HFF-Myc (cell line): ENCODE data around the gene NALCN.

Experiments
- DNase-seq: peaks from one replicate; pipeline ENCODE4 v3.0.0-alpha.2; 2011; ENCODE audit warnings: low read depth; ENCODE audit errors: extremely low read depth
- H3K4me3 ChIP-seq: replicated peaks from 2 replicates; pipeline ENCODE4 v1.5.1; 2011; ENCODE audit warnings: low read depth, mild to moderate bottlenecking, control low read depth, low read length
- TF ChIP-seq, protein P1 (sequence below): IDR thresholded peaks from 2 replicates; pipeline ENCODE4 v1.5.1; 2012; ENCODE audit warnings: mild to moderate bottlenecking, low read depth, low read length, control low read depth; ENCODE audit errors: missing control alignments

Gene NALCN

DNA sequence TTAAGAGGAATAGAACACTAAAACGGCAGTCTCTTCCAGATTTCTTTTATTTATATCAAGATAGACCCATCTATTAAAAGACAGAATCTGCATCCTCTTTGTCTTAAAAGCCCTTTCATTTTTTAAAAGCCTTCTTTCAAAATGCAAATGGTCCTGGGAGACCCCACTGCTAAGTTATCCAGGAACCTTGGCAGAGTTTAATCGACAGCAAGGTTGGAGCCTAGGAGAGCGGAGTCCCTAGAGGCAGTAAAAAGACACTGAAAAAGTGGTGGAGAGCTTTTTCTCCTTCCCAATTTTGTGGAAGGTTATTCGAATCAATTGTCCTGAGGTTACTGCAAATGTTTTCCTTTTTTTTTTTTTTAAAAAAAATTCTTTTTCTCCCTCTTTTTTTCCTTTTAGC, 294.7 kb downstream of the NALCN start:
- TF ChIP-seq, protein P1, sequence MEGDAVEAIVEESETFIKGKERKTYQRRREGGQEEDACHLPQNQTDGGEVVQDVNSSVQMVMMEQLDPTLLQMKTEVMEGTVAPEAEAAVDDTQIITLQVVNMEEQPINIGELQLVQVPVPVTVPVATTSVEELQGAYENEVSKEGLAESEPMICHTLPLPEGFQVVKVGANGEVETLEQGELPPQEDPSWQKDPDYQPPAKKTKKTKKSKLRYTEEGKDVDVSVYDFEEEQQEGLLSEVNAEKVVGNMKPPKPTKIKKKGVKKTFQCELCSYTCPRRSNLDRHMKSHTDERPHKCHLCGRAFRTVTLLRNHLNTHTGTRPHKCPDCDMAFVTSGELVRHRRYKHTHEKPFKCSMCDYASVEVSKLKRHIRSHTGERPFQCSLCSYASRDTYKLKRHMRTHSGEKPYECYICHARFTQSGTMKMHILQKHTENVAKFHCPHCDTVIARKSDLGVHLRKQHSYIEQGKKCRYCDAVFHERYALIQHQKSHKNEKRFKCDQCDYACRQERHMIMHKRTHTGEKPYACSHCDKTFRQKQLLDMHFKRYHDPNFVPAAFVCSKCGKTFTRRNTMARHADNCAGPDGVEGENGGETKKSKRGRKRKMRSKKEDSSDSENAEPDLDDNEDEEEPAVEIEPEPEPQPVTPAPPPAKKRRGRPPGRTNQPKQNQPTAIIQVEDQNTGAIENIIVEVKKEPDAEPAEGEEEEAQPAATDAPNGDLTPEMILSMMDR = no peak
- no peak overlapping the region for H3K4me3 ChIP-seq
- DNase-seq = no peak

GRCh38 chr13:101120007-101120406, 296.3 kb downstream of the NALCN start:
- H3K4me3 ChIP-seq = no peak overlapping the region
- no peak for DNase-seq

DNA sequence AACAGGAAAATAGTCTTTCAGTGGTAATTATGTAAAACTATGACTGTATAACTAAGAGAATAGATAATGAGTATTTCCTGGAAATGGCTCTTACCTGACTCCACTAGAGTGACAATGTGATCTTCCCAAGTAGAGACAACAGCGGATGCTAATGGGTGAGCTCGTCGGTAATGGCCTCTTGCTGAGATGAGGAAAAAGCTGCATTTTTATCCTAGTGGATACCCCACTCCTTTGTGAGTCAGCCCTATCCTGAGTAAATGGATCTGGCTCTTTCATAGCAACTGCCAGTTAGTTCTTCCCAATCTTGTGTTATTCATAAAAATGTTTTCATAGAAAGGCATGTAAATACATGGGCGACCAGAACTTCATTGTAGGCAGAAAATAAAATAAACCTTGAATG, 299.5 kb downstream of the NALCN start:
- TF ChIP-seq, protein P1 = no peak

More at GRCh38 chr13:101120007-101120406, 296.3 kb downstream of the NALCN start:
- TF ChIP-seq, protein P1 = no peak

DNA sequence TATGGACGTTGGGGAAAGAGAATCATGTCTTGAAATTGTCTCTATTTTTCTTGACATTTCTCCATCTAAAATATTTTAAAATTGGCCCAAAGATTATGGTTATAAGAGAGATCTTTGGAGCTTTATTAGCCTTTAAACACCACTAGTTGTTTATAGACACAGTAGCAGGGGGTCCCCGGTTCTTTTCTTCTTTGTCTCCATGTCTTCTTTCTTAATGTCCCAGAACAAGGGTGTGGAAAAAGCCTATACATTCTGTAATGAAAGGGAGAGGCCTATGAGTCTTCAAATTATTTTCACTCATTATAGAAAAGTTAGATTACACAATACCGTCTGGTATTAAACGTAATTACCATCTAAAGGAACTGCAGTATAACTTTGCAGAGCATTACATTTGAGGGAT, 300.0 kb downstream of the NALCN start:
- DNase-seq = no peak
- H3K4me3 ChIP-seq = no peak overlapping the region
- TF ChIP-seq, protein P1 = no peak

More for the DNA sequence above, 299.5 kb downstream of the NALCN start:
- H3K4me3 ChIP-seq = no peak overlapping the region
- DNase-seq = no peak

DNA sequence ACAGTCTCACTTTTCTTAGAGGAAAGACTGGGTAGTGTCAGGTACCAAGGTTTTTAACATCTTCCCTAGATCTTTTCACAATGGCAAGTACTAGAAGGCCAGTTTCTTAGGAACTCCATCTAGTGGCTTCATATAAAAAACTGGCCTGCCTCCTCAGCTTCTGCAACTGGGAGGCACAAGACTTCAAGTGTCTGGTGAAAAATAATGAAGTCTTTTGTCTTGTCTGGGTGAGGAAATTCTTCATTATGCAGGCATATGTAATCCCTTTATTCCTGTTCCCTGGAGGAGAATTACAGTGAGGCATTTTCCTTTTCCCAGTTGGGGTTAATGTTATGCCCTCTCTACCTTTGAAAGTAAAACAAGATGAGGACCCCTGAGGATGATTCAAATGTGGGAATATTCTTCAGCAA, 300.5 kb downstream of the NALCN start:
- TF ChIP-seq, protein P1 = no peak
- no peak for DNase-seq

DNA sequence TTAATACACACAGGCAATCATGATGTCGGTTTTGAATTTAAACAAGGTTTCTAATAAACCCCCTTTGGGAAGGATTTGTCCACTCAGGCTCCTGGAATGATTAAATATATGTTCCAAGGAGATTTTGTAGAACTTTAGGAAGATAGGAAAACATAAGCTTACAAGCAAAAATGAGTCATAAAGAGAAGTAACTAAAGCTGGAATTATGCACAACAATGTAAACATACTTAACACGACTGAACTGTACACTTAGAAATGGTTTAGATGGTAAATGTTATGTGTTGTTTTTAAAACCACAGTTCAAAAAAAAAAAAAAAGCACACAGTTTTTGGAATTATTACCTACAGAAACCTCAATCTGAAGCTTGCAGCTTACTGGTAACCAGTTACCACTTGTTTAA, 304.4 kb downstream of the NALCN start:
- TF ChIP-seq, protein P1 = no peak
- no peak for DNase-seq
- no peak overlapping the region for H3K4me3 ChIP-seq

More for the DNA sequence above, 300.5 kb downstream of the NALCN start:
- H3K4me3 ChIP-seq = no peak overlapping the region

DNA sequence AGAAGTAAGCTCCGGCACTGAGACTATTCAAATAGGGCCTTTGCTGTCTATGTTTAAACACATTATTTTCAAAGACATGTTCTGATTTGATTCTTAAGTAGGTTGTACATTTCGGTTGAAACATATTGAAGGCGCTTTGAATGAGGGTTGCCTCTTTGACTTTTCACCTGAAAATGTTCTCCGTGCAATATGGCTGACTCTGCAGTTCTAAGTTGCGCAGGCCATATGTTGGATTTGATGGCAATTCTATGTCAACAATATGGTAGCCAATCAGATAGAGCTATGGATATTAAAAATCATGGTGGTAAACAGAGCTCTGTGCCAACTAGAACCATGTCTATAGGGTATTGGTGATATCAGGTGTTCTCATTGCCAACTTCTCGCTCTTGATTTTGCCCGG, 307.3 kb downstream of the NALCN start:
- TF ChIP-seq, protein P1 = no peak
- DNase-seq = no peak
- no peak overlapping the region for H3K4me3 ChIP-seq
